ENCODE measurements around the gene DUXA.

Gene DUXA

GRCh38 chr19:57105976-57106721 is 61.1 kb downstream of the DUXA start:
- no peak for DNase-seq (ENCODE audit: low spot score)
